Fibroblast of lung (primary cell): Measurements from ENCODE around the gene ELAVL1. TPM values are rescaled to one million over a fixed set of nuclear protein-coding genes. Genes with fewer than 3 reads are reported as not detected.
A peak's percentile ranks its signal among the peaks of the same experiment; 100 is the strongest.

Experiments
- DNase-seq, 2 donors: peaks; one replicate each; pipeline versions ENCODE4 v3.0.0 to v3.0.0-alpha.2; 2010; ENCODE audit warnings: low read depth in 2 of 2
- H2AFZ ChIP-seq: 2 replicates; pipeline ENCODE4 v1.5.1; 2012; ENCODE audit warnings: low read length, control low read depth, inconsistent platforms
- H3K27ac ChIP-seq: 2 replicates; pipeline ENCODE4 v1.5.1; 2011; ENCODE audit warnings: low read length, control low read depth; ENCODE audit not compliant: insufficient read depth
- H3K27me3 ChIP-seq: 2 replicates; pipeline ENCODE4 v1.5.1; 2011; ENCODE audit warnings: mild to moderate bottlenecking, low read length; ENCODE audit not compliant: control insufficient read depth, insufficient read depth
- H3K36me3 ChIP-seq: 2 replicates; pipeline ENCODE4 v1.5.1; 2011; ENCODE audit warnings: low read length; ENCODE audit not compliant: control insufficient read depth, insufficient read depth
- H3K4me1 ChIP-seq: 2 replicates; pipeline ENCODE4 v1.5.1; 2011; ENCODE audit warnings: low read length; ENCODE audit not compliant: control insufficient read depth, insufficient read depth; ENCODE audit errors: extremely low read depth
- H3K4me2 ChIP-seq: 2 replicates; pipeline ENCODE4 v1.5.1; 2011; ENCODE audit warnings: low read length, control low read depth; ENCODE audit not compliant: insufficient read depth; ENCODE audit errors: extremely low read depth
- H3K4me3 ChIP-seq, 4 experiments: fragments of 200-600 bp in 1 of 4; sonication (generic) in 1 of 4; replicated peaks in 1 of 4; 2 replicates each; pipeline ENCODE4 v1.5.1; 2011 to 2016; ENCODE audit warnings: low read length in 4 of 4, low read depth in 3 of 4, mild to moderate bottlenecking in 3 of 4, control low read depth in 2 of 4, inconsistent platforms in 1 of 4, mixed read lengths in 1 of 4; ENCODE audit not compliant: insufficient read depth in 1 of 4; ENCODE audit errors: control extremely low read depth in 1 of 4
- H3K79me2 ChIP-seq: 2 replicates; pipeline ENCODE4 v1.5.1; 2012; ENCODE audit warnings: mild to moderate bottlenecking, low read length, inconsistent platforms; ENCODE audit not compliant: control insufficient read depth, insufficient read depth
- H3K9ac ChIP-seq: 2 replicates; pipeline ENCODE4 v1.5.1; 2011; ENCODE audit warnings: mild to moderate bottlenecking, low read length, control low read depth; ENCODE audit not compliant: insufficient read depth
- H3K9me3 ChIP-seq: 2 replicates; pipeline ENCODE4 v1.5.1; 2012; ENCODE audit warnings: low read depth, low read length; ENCODE audit not compliant: control insufficient read depth, insufficient read depth
- H4K20me1 ChIP-seq: 2 replicates; pipeline ENCODE4 v1.5.1; 2011; ENCODE audit warnings: low read length; ENCODE audit not compliant: control insufficient read depth, insufficient read depth; ENCODE audit errors: extremely low read depth
- CTCF ChIP-seq, 2 donors: IDR thresholded peaks in 1 of 2; conservative IDR thresholded peaks in 1 of 2; 1 replicate in 1 of 2; 2 replicates in 1 of 2; pipeline ENCODE4 v1.5.1; 2011 to 2012; ENCODE audit warnings: low read length in 2 of 2, control low read depth in 1 of 2, inconsistent platforms in 1 of 2, low read depth in 1 of 2, mild to moderate bottlenecking in 1 of 2
- EZH2 ChIP-seq: IDR thresholded peaks from 2 replicates; pipeline ENCODE4 v1.5.1; 2012; ENCODE audit warnings: low read length, control low read depth, mild to moderate bottlenecking; ENCODE audit errors: missing control alignments
- polyA plus RNA-seq, 2 donors: library from polyadenylated mRNA; depleted of rRNA in 1 of 2; stranded (reverse) in 1 of 2; unstranded in 1 of 2; fragments of >200 nt; gene quantifications; 2 replicates each; pipeline ENCODE4 v1.2.1, GENCODE V29; 2011 to 2012; ENCODE audit warnings: missing spikeins in 1 of 2
- total RNA-seq: library from RNA; depleted of rRNA; stranded (reverse); fragments of >200 nt; gene quantifications from 2 replicates; pipeline ENCODE4 v1.2.1, GENCODE V29; 2014

Gene ELAVL1
- total and polyA plus RNA-seq, 2 donors (not counting 1 experiment from before 2014, with no cell fraction given): 15.2 to 61.6 TPM

- Histone ChIP-seq H3K36me3 (peaks cover 21% of the 10 kb centered on the region), H3K79me2 (no peaks in the 10 kb centered on the region), H3K9ac (no peak overlapping the region), H3K4me3 (no peak overlapping the region), H3K4me2 (no peak overlapping the region), H3K9me3 (no peaks in the 10 kb centered on the region), H3K27ac (no peak overlapping the region), H3K4me1 (peaks cover 26% of the 10 kb centered on the region), H4K20me1 (no peaks in the 10 kb centered on the region), H3K27me3 (no peaks in the 10 kb centered on the region), H2AFZ (no peak overlapping the region)
- DNase-seq: no peak
- TF ChIP-seq CTCF (conservative IDR thresholded peaks at IDR 0.05 in 1 of 2, IDR thresholded peaks at IDR 0.05 in 1 of 2; ENCODE audit: low read depth in 1 of 2, low read length in 2 of 2): no peak
- TF ChIP-seq EZH2: no peak
These were observed 78.5 kb downstream of the ELAVL1 start for GRCh38 chr19:7926727-7927604.

GRCh38 chr19:7926021-7926726, 79.3 kb downstream of the ELAVL1 start, which contains the start of gene CTXN1:
CTXN1 (minus strand) TSS chr19:7926135; CDS start chr19:7925538, 597 bp downstream.
- Histone ChIP-seq H3K4me2 (peak within 1 kb of the TSS; percentile 90), H3K9me3 (no peaks in the 10 kb centered on the region), H3K9ac (peak within 1 kb of the TSS; percentile 55), H3K27ac (peak within 1 kb of the TSS; percentile 27), H3K4me1 (peaks cover 30% of the 10 kb centered on the region), H3K36me3 (peaks cover 16% of the 10 kb centered on the region), H3K4me3 (peak within 1 kb of the TSS; percentile 35 to 57 (median 42)), H4K20me1 (no peaks in the 10 kb centered on the region), H2AFZ (no peak within 1 kb of the TSS), H3K79me2 (peaks cover 3% of the 10 kb centered on the region), H3K27me3 (no peaks in the 10 kb centered on the region)
- TF ChIP-seq EZH2 (no peak), CTCF (conservative IDR thresholded peaks at IDR 0.05 in 1 of 2, IDR thresholded peaks at IDR 0.05 in 1 of 2; ENCODE audit: low read depth in 1 of 2, low read length in 2 of 2) (no peak)
- DNase-seq: peak; percentile 37 to 40
